GM12864 (cell line): ENCODE results near the gene CASTOR2.
"Not testable (repeated sequence)": the region's sequence is repeated elsewhere in the genome, so short reads cannot be mapped to it uniquely, and the experiment has no call there.

ENCODE experiments used
- DNase-seq: peaks from one replicate; pipeline ENCODE4 v3.0.0-alpha.2; 2011; ENCODE audit warnings: low read depth
- H3K4me3 ChIP-seq: 2 replicates; pipeline ENCODE4 v1.5.1; 2011; ENCODE audit warnings: mild to moderate bottlenecking, low read depth, low read length, control low read depth

Gene CASTOR2

GRCh38 chr7:74964511-74965119, at the start of gene CASTOR2:
Gene CASTOR2, plus strand, starts transcription at chr7:74964705. Its CDS starts 281 bp downstream, at chr7:74964986.
- H3K4me3 ChIP-seq, DNase-seq: not testable (repeated sequence)

DNA sequence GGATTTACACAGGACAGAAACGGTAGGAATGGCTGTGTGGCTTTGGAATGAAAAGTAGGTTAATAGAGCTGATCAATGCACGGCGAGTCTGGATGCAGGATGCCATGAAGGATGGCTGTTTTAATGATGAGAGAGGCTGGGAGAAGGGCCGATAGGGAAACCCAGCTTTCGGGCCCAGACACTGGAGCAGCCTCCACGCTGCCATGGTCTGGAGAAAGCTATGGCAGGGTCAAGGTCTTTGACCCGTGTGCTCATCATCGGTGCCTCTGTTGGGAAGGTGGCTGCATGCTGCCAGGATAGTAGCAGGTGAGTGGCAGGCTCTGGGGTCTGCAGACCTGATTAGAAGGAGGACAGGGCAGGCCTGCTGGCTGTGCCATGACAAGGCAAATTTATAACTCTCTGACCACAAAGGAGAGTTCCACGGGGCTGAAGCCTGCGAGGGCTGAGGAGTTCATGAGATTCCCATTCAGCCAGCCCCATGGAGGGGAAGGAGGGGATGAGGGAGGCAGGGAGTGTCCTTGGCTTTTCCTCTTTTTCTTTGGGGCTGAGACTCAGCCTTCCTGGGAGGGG, 42.1 kb upstream of the CASTOR2 start:
- H3K4me3 ChIP-seq, DNase-seq: not testable (repeated sequence)

- not testable (repeated sequence) for H3K4me3 ChIP-seq, DNase-seq
These were observed 40.9 kb upstream of the CASTOR2 start for GRCh38 chr7:74923644-74924043.

GRCh38 chr7:74926968-74927367, 37.5 kb upstream of the CASTOR2 start:
- not testable (repeated sequence) for H3K4me3 ChIP-seq, DNase-seq

DNA sequence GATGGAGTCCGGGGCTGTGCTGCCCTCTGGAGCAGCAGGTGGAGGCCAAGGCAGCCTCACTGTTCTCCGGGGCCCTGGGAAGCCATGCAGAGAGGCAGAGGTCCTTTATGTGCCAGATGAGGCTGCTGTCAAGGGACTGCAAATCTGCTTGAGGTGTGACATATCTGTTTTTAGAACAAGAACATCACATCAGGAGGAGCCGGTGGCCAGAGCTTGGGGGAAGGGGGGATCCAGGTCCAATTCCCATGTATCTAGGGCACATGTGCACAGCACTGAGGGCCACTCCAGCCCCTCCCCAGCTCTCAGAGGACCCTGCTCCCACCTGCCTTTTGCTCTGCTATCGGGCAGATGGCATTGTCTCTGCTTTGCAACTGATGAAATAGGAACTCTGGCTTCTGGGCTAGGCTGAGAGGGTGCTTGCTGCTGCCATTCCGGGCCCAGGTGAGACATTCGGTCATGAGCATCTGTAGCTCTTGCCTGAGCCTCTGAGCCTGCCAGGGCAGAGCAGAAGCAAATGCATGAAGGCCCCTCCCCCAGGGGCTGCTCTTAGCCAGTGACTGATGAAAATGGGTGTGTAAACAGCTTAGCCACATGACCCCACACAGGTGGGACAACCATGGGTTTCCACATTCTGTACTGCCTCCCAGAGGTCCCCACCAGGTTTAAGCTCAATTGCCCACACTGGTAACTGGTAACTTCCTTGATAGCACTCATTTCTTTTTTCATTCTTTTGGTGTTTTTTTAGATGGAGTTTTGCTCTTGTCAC, 32.8 kb upstream of the CASTOR2 start:
- not testable (repeated sequence) for H3K4me3 ChIP-seq, DNase-seq

DNA sequence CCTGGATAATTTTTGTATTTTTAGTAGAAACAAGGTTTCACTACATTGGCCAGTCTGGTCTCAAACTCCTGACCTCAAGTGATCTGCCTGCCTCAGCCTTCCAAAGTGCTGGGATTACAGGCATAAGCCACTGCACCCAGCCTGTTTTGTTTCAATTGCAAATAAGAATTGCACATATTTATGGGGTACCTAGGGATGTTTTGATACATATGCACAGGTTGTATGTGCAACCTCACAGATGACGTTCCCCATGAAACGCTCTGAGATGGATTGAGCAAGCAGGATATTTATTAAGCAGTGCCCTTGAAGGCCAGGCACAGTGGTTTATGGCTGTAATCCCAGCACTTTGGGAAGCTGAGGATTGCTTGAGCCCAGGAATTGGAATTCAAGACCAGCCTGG, 25.1 kb upstream of the CASTOR2 start:
- H3K4me3 ChIP-seq, DNase-seq: not testable (repeated sequence)

GRCh38 chr7:74941302-74942069, 23.0 kb upstream of the CASTOR2 start:
- not testable (repeated sequence) for H3K4me3 ChIP-seq, DNase-seq

DNA sequence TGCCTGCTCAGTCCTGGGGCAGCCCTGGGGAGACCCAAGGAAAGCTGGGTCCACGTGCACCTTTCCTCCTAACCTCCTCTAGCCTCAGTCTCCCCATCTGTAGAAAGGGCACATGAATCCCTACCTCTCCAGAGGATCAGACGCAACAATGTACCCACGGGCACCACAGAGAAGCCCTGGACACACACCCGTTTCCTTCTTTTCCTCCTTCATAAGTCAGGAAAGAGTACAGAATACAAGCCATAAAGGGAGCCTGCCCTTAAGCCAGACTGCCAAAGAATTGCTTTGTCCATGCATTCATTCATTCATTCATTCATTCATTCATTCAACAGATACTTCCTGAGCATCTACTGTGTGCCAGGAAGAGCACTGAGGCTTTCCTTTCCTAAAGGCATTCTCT, 20.6 kb upstream of the CASTOR2 start:
- DNase-seq, H3K4me3 ChIP-seq: not testable (repeated sequence)

GRCh38 chr7:74947741-74948140, 16.8 kb upstream of the CASTOR2 start:
- DNase-seq, H3K4me3 ChIP-seq: not testable (repeated sequence)

GRCh38 chr7:74953774-74954173, 10.7 kb upstream of the CASTOR2 start:
- not testable (repeated sequence) for H3K4me3 ChIP-seq, DNase-seq

DNA sequence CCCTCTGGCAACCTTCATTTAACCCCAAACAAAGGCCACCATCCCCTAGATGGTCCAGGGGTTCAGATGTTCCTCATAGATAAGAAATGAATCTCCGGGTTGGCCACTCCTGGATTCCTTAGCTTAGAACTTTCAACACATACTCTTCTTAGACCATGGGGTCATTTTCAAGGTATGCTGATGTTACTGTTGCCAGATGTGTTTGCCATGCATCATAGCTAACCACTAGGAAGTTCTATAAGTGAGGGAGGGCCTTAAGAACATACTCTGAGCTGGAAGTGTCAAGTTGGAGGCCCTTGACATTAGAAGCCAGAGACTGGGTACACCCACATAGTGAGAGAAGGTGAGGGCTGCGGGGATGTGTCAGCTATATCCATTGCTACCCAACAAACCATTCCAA, 6.2 kb upstream of the CASTOR2 start:
- H3K4me3 ChIP-seq, DNase-seq: not testable (repeated sequence)

DNA sequence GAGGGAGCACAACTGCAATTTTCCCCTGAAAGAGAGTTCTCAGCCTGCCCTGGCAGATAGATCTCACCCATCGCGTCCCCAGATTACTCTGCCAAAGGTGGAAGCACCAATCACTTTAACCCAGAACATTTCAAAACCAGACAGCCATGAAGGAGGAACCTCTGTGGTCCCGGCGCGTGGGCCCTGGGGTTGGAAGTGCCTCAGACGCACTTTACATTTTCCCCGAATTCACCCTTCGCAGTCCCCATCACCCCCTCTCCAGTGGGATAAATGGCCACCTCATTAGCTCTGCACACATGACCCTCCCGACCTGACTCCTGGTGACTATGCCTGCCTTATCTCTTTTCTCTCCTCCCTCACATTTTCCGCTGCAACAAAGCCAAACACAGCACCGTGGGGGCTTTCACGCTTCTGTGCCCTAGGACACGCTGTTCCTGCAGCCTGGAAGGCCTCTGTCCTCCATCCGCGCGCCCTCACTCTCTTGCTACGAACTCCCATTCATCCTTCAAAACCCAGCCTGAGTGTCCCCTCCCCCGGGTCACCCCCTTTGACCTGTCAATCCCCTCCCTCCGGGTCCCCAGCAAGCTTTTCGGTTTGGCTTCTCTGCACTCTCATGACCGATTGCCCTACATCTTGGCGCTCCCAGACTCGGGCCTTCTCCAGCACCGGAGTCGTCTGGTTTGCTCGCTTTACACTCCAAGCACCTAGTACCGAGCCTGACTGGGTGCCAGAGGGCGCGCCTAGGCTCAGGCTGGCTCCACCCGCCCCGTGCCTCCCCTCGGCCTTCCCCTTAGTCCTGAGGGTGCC, 598 bp upstream of the CASTOR2 start:
- H3K4me3 ChIP-seq, DNase-seq: not testable (repeated sequence)

DNA sequence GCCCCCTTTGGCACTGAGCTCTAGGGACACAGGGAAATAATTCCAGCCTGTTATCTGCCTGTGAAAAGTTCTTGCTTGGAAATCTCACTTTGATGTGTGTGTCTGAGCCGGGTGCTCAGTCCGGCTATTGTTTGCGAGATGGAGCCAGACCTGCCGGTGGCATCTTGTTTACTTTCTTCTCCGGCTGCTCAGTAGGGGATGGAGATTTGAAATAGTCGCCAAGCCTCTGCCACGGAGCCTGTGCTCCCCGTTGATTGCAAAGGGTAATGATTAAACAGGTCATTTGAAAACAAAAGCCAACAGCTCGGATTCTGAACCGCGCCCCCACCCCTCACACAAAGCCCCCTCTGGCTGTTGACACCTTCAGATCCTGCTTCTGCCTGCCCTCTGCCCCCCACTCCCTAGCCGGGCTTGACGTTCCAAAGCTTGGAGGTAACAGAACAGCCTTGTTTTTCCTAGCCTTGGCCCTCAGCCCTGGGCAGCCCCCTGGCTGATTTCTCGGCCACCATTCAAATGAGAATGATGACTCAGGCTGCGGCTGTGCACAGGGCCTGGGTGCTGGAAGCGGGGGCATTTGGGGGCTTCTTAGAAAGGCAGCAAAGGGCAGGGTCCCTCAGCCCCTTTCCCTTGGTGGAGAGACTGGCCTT, 1.8 kb downstream of the CASTOR2 start:
- DNase-seq, H3K4me3 ChIP-seq: not testable (repeated sequence)

DNA sequence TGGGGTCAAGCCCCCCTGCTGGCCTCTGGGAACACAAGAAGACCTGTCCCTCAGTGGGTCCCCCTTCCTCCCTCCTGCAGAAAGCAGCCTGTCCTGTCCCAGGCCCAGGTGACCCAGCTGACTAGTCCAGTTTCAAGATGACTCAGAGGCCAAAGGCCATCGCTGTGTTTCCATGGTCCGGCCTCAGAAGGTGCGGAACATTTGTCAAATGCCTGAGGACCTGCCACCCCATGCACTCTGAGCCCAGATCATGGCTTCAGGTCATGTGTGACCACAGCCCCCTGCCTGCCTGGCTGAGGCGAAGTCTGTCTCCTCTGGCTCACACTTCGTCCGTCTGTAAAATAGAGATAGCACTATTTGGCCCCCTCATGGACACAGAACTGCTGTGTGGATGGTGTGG, 2.4 kb downstream of the CASTOR2 start:
- DNase-seq, H3K4me3 ChIP-seq: not testable (repeated sequence)

GRCh38 chr7:74971431-74971830, 6.9 kb downstream of the CASTOR2 start:
- not testable (repeated sequence) for H3K4me3 ChIP-seq, DNase-seq

DNA sequence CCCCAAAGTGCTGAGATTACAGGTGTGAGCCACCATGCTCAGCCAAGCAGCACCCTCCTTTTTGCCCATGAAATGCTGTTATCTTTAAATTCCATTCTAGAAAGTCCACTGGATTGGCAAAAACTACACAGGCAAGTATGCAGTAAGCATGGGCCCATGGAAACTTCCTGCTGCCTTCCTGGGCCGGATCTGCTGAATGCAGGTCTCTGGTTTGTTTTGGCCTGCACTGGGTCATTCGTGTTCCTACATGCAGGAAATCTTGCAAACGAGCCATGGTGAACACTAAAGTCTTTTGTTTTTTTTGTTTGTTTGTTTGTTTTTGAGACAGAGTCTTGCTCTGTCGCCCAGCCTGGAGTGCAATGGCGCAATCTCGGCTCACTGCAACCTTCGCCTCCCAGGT, 7.9 kb downstream of the CASTOR2 start:
- DNase-seq, H3K4me3 ChIP-seq: not testable (repeated sequence)

DNA sequence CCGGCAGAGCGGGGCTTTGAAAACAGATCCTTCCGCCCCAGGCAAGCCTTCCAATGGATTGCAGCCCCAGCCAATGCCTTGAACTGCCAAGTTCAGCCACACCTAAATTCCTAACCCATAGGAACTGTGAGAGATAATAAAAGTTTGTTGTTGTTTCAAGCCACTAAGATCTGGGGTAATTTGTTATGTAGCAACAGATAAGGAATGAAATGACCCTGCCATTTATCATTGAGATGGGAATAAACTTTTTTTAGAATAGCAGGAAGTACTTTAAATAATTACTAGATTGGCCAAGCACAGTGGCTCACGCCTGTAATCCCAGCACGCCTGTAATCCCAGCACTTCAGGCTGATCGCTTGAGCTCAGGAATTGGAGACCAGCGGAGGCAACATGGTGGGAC, 11.5 kb downstream of the CASTOR2 start:
- not testable (repeated sequence) for DNase-seq, H3K4me3 ChIP-seq

DNA sequence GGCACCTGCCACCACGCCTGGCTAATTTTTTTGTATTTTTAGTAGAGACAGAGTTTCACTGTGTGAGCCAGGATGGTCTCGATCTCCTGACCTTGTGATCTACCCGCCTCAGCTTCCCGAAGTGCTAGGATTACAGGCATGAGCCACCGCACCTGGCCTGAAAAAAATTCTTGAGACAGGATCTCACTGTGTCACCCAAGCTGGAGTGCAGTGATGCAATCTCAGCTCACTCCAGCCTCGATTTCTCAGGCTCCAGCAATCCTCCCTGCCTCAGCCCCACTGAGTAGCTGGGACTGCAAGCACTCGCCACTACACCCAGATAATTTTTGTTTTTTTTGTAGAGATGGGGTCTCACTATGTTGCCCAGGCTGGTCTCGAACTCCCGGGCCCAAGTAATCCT, 13.0 kb downstream of the CASTOR2 start:
- DNase-seq, H3K4me3 ChIP-seq: not testable (repeated sequence)
